ENCODE data around the gene MRPL11. TPM values are rescaled to one million over a fixed set of nuclear protein-coding genes. Genes with fewer than 3 reads are reported as not detected.

MRPL11 gene
- total RNA-seq, 4 donors from 2014 or later, result 35.5 to 58.3 (median 39.7) TPM

DNA sequence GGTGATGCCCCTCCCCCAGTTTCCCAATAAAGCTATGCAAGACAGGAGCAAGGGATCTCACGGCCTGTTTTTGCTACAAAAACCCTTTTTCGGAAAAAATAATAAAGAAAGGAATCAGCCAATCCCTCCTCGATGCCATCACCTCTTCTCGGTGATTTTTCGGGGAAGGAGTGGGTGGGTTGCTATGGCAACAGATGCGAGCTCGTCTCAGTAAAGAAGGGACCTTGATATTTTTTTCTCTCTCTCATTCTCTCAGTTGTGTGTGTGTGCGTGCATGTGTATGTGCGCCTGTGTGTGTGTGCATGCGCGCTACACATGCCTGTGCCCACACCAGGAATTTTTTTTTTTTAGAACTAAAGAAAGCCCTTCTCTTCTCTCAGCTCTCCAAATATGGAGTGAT lies 21.6 kb downstream of the MRPL11 start:
- WGBS, 2 donors, result 65% methylated on average over 11 of the region's 11 CpGs
- Histone ChIP-seq H3K27ac (no peak overlapping the region), H3K4me3 (replicated peaks in 1 of 3) (no peak overlapping the region), H3K36me3 (no peaks in the 10 kb centered on the region), H3K9me3 (no peaks in the 10 kb centered on the region), H3K4me1 (peaks cover 0 to 29% of the 10 kb centered on the region in 2 donors), H3K27me3 (no peaks in the 10 kb centered on the region)
- DNase-seq, result no peak
- no peak for TF ChIP-seq POLR2A (IDR thresholded peaks at IDR 0.05)
- TF ChIP-seq, protein P1, sequence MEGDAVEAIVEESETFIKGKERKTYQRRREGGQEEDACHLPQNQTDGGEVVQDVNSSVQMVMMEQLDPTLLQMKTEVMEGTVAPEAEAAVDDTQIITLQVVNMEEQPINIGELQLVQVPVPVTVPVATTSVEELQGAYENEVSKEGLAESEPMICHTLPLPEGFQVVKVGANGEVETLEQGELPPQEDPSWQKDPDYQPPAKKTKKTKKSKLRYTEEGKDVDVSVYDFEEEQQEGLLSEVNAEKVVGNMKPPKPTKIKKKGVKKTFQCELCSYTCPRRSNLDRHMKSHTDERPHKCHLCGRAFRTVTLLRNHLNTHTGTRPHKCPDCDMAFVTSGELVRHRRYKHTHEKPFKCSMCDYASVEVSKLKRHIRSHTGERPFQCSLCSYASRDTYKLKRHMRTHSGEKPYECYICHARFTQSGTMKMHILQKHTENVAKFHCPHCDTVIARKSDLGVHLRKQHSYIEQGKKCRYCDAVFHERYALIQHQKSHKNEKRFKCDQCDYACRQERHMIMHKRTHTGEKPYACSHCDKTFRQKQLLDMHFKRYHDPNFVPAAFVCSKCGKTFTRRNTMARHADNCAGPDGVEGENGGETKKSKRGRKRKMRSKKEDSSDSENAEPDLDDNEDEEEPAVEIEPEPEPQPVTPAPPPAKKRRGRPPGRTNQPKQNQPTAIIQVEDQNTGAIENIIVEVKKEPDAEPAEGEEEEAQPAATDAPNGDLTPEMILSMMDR (IDR thresholded peaks at IDR 0.05), result no peak
- intact Hi-C loops (cut with DNase I), result no loop called here

DNA sequence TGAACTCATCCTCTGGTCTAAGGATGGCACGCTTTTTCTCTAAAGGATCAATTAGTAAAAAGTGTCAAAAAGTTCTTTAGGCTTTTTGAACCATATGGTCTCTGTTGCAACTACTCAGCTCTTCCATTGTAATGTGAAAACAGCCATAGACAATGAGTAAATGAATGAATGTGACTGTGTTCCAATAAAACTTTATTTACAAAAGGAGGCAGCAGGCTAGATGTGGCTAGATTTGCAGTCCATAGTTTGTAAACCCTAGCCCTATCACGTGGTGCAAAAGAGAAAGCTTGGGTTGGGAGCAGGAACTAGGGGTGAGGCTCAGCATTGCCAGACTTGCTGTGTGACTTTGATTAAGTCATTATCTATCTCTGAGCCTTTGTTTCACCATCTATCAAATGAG lies 23.2 kb downstream of the MRPL11 start:
- no peak for TF ChIP-seq POLR2A (IDR thresholded peaks at IDR 0.05)
- TF ChIP-seq, protein P1 (IDR thresholded peaks at IDR 0.05), result no peak
- H3K4me3 ChIP-seq (replicated peaks in 1 of 3), result no peak overlapping the region
- peaks cover 0 to 21% of the 10 kb centered on the region in 2 donors for H3K4me1 ChIP-seq
- intact Hi-C loops (cut with DNase I), result no loop called here
- WGBS, 2 donors, result 43 to 53% methylated on average over 2 of the region's 2 CpGs
- H3K27ac ChIP-seq, result no peak overlapping the region
- H3K9me3 ChIP-seq, result no peaks in the 10 kb centered on the region
- no peaks in the 10 kb centered on the region for H3K27me3 ChIP-seq
- no peaks in the 10 kb centered on the region for H3K36me3 ChIP-seq
- no peak for DNase-seq

GRCh38 chr11:66414120-66414934 lies 24.3 kb downstream of the MRPL11 start:
- intact Hi-C loops (cut with DNase I), result no loop called here
- DNase-seq, result no peak
- TF ChIP-seq, protein P1 (IDR thresholded peaks at IDR 0.05), result no peak
- Histone ChIP-seq H3K36me3 (no peaks in the 10 kb centered on the region), H3K4me3 (replicated peaks in 1 of 3) (no peak overlapping the region), H3K27me3 (no peaks in the 10 kb centered on the region), H3K27ac (no peak overlapping the region), H3K4me1 (peaks cover 0 to 15% of the 10 kb centered on the region in 2 donors), H3K9me3 (no peaks in the 10 kb centered on the region)
- WGBS, 2 donors, result 48 to 51% methylated on average over 12 of the region's 12 CpGs

GRCh38 chr11:66413167-66413566 lies 25.5 kb downstream of the MRPL11 start:
- 77 to 79% methylated on average over 6 of the region's 6 CpGs for WGBS, 2 donors
- no peaks in the 10 kb centered on the region for H3K27me3 ChIP-seq
- intact Hi-C loops (cut with DNase I), result no loop called here
- H3K4me1 ChIP-seq, result peaks cover 0 to 8% of the 10 kb centered on the region in 2 donors
- no peak overlapping the region for H3K27ac ChIP-seq
- H3K4me3 ChIP-seq (replicated peaks in 1 of 3), result no peak overlapping the region
- TF ChIP-seq, protein P1 (IDR thresholded peaks at IDR 0.05), result no peak
- no peak for TF ChIP-seq POLR2A (IDR thresholded peaks at IDR 0.05)
- no peak for DNase-seq
- no peaks in the 10 kb centered on the region for H3K9me3 ChIP-seq
- H3K36me3 ChIP-seq, result no peaks in the 10 kb centered on the region

DNA sequence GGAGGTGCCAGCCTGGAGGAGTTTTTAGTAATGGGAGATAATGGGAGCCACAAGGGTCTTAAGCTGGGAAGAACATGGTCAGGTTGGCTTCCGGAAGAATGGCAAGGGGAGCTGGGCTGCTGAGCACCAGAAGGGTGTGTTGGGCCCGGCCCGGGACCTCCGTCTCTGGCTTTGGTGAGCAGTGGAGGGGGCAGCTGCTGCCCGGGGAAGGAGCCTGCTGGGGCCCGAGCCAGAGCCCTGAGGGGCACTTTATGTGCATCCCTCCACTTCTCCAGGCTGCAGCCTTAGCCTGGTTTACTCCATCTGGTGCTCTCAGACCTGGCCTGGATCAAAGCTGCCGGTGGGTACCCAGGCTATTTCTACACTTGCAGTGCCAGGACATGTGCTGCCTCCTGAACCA lies 26.5 kb downstream of the MRPL11 start:
- no peak overlapping the region for H3K4me3 ChIP-seq (replicated peaks in 1 of 3)

More for the DNA sequence above, 26.5 kb downstream of the MRPL11 start:
- no peaks in the 10 kb centered on the region for H3K9me3 ChIP-seq
- no peaks in the 10 kb centered on the region for H3K36me3 ChIP-seq
- no peaks in the 10 kb centered on the region for H3K27me3 ChIP-seq
- DNase-seq, result no peak
- peaks cover 0 to 5% of the 10 kb centered on the region in 2 donors for H3K4me1 ChIP-seq
- no peak for TF ChIP-seq POLR2A (IDR thresholded peaks at IDR 0.05)
- TF ChIP-seq, protein P1 (IDR thresholded peaks at IDR 0.05), result no peak
- no peak overlapping the region for H3K27ac ChIP-seq
- 55 to 62% methylated on average over 5 to 7 of the region's 7 CpGs for WGBS, 2 donors
- intact Hi-C loops (cut with DNase I), result no loop called here
